ENCODE results near the gene LRMDA.

LRMDA gene

DNA sequence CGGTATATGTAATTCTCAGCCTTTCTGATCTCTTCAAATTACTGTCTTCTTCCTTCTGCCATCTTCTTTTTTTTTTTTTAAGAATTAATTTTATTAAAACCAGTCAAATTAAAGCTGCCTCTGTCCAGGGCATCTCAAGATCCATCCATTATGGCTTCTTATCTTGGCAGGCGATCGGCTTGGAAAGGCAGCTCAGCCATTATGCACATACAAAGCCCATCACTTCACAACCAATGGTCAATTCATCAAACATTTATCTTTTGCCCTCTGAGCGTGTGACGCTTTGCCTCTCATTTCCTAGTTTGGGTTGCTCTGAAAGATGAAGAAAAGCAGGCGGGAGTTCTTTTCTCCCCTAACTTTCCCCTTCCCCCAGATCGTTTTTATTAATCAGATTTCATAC lies 591.6 kb downstream of the LRMDA start:
- Histone ChIP-seq H3K9ac (no peak overlapping the region), H3K4me1 (ENCODE audit: low read depth, poor library complexity, severe bottlenecking) (no peaks in the 10 kb centered on the region), H3K36me3 (ENCODE audit: insufficient read depth) (no peaks in the 10 kb centered on the region), H3K79me2 (ENCODE audit: insufficient read depth, low read depth) (no peaks in the 10 kb centered on the region), H4K20me1 (ENCODE audit: insufficient read depth) (no peaks in the 10 kb centered on the region), H3K4me3 (IDR thresholded peaks at IDR 0.05; ENCODE audit: insufficient read depth, low read depth, low read length) (no peak overlapping the region), H3K27ac (no peak overlapping the region), H3K4me2 (no peak overlapping the region), H3K27me3 (ENCODE audit: insufficient read depth, low read depth) (no peaks in the 10 kb centered on the region), H2AFZ (ENCODE audit: low read depth) (no peak overlapping the region)
- TF ChIP-seq, protein P1, sequence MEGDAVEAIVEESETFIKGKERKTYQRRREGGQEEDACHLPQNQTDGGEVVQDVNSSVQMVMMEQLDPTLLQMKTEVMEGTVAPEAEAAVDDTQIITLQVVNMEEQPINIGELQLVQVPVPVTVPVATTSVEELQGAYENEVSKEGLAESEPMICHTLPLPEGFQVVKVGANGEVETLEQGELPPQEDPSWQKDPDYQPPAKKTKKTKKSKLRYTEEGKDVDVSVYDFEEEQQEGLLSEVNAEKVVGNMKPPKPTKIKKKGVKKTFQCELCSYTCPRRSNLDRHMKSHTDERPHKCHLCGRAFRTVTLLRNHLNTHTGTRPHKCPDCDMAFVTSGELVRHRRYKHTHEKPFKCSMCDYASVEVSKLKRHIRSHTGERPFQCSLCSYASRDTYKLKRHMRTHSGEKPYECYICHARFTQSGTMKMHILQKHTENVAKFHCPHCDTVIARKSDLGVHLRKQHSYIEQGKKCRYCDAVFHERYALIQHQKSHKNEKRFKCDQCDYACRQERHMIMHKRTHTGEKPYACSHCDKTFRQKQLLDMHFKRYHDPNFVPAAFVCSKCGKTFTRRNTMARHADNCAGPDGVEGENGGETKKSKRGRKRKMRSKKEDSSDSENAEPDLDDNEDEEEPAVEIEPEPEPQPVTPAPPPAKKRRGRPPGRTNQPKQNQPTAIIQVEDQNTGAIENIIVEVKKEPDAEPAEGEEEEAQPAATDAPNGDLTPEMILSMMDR (conservative IDR thresholded peaks at IDR 0.05; ENCODE audit: low read depth, low read length) = no peak

DNA sequence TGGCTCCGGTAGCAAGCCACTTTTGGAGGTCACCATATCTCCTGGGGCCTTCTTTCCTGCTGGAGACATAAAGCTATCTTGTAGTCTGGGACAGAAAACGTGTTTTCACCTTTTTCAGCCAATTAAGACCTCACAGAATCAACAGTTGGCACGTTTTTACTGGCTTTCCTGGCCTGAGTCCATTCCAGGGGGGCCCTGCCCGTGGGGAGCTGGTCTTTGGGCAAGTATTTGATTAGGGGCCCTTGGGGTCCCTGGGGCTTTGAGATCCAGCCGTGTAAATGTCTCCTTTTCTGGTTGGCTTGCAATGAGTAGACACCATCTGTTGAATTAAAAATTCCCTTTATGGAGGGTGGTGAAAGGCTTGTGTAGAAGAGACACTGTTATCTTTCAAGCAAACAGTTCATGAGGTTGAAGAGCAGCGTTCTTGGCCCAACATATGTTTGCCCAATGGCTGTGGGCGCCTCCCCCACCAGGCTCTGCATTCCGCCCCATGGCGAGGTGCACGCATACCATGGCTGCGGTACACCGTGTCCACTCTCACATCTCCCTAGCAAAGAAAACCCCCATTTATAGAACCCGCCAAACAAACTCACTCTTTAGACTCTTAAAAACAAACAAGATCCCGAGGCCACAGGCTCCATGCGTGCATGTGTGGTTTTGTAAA lies 593.2 kb downstream of the LRMDA start:
- H3K79me2 ChIP-seq (ENCODE audit: insufficient read depth, low read depth) = no peaks in the 10 kb centered on the region
- H2AFZ ChIP-seq (ENCODE audit: low read depth) = no peak overlapping the region
- TF ChIP-seq, protein P1 (conservative IDR thresholded peaks at IDR 0.05; ENCODE audit: low read depth, low read length) = no peak
- H3K27ac ChIP-seq = no peak overlapping the region
- H4K20me1 ChIP-seq (ENCODE audit: insufficient read depth) = no peaks in the 10 kb centered on the region
- no peak overlapping the region for H3K4me3 ChIP-seq (IDR thresholded peaks at IDR 0.05; ENCODE audit: insufficient read depth, low read depth, low read length)
- no peaks in the 10 kb centered on the region for H3K4me1 ChIP-seq (ENCODE audit: low read depth, poor library complexity, severe bottlenecking)
- H3K36me3 ChIP-seq (ENCODE audit: insufficient read depth) = no peaks in the 10 kb centered on the region
- H3K4me2 ChIP-seq = no peak overlapping the region
- no peaks in the 10 kb centered on the region for H3K27me3 ChIP-seq (ENCODE audit: insufficient read depth, low read depth)
- no peak overlapping the region for H3K9ac ChIP-seq

DNA sequence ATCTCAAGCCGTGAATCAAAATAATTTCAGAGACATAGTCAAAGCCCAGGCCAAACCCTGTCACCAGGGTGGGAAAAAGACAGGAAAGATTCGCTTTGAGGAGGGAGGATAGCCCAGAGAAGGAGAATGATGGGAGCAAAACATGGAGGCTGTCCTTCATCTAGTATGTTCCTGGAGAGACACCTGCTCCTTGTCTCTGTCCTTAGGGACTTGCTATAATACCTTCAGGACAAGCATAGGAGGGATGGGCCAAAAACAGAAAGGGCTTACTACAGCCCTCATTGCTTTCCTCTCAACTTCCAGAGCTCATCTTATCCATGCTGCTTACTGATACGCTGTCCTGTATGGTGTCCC lies 593.7 kb downstream of the LRMDA start:
- Histone ChIP-seq H3K36me3 (ENCODE audit: insufficient read depth) (no peaks in the 10 kb centered on the region), H3K79me2 (ENCODE audit: insufficient read depth, low read depth) (no peaks in the 10 kb centered on the region), H3K4me2 (no peak overlapping the region), H3K27me3 (ENCODE audit: insufficient read depth, low read depth) (no peaks in the 10 kb centered on the region), H3K4me3 (IDR thresholded peaks at IDR 0.05; ENCODE audit: insufficient read depth, low read depth, low read length) (no peak overlapping the region), H2AFZ (ENCODE audit: low read depth) (no peak overlapping the region), H3K9ac (no peak overlapping the region), H4K20me1 (ENCODE audit: insufficient read depth) (no peaks in the 10 kb centered on the region), H3K4me1 (ENCODE audit: low read depth, poor library complexity, severe bottlenecking) (no peaks in the 10 kb centered on the region), H3K27ac (no peak overlapping the region)
- TF ChIP-seq, protein P1 (conservative IDR thresholded peaks at IDR 0.05; ENCODE audit: low read depth, low read length) = no peak

- no peak overlapping the region for H3K27ac ChIP-seq
- H3K4me3 ChIP-seq (IDR thresholded peaks at IDR 0.05; ENCODE audit: insufficient read depth, low read depth, low read length) = no peak overlapping the region
- H3K9ac ChIP-seq = no peak overlapping the region
- no peak overlapping the region for H2AFZ ChIP-seq (ENCODE audit: low read depth)
- no peaks in the 10 kb centered on the region for H4K20me1 ChIP-seq (ENCODE audit: insufficient read depth)
- no peaks in the 10 kb centered on the region for H3K27me3 ChIP-seq (ENCODE audit: insufficient read depth, low read depth)
- H3K4me1 ChIP-seq (ENCODE audit: low read depth, poor library complexity, severe bottlenecking) = no peaks in the 10 kb centered on the region
- H3K4me2 ChIP-seq = no peak overlapping the region
- TF ChIP-seq, protein P1 (conservative IDR thresholded peaks at IDR 0.05; ENCODE audit: low read depth, low read length) = no peak
- H3K79me2 ChIP-seq (ENCODE audit: insufficient read depth, low read depth) = no peaks in the 10 kb centered on the region
- H3K36me3 ChIP-seq (ENCODE audit: insufficient read depth) = no peaks in the 10 kb centered on the region
Observed at GRCh38 chr10:76026176-76026771, 594.9 kb downstream of the LRMDA start.
